Limb (tissue), 2 donors: Measurements from ENCODE around the gene ZFP57.

Experiments used
- DNase-seq, 2 donors: peaks; one replicate each; pipeline ENCODE4 v3.0.0-alpha.2; 2016; ENCODE audit errors: extremely low spot score in 2 of 2

Gene ZFP57

DNA sequence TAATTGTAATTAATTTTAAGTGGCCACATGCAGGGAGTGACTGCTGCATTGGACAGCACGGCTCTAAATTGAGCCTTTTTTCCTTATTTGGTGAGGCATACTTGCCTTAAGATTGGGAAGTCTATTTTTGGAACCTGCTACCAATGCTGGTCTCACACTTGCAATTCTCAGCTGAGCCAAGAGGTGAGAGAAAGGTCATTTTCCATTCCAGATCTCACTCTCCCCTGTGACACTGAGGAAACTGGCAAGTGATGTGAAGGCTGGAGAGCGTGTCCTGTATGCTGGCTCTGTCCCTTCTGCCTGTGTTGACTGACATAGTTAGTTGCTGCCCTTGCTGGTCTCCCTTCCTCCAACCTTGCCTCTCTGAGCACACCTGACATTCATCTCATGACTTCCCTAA lies 24.8 kb downstream of the ZFP57 start:
- no peak for DNase-seq

DNA sequence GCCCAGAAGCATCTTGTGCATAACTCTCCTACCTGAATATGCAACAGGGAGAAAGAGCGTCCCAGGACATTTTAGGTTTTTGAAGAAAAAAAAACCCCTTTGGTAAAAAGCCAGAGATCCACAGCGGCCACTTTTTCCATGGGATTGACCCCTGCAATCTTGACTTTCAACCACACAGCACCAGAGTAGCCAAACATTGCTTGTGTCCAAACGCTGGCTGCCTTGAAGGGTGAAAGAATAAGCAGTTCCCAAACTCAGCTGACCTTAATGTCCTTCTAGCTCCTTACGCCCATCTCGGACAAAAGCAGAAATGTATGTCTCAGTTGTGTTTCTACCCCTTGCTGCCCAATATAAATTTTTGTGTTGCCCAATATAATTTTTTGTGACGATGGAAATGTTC lies 25.3 kb downstream of the ZFP57 start:
- no peak for DNase-seq

DNA sequence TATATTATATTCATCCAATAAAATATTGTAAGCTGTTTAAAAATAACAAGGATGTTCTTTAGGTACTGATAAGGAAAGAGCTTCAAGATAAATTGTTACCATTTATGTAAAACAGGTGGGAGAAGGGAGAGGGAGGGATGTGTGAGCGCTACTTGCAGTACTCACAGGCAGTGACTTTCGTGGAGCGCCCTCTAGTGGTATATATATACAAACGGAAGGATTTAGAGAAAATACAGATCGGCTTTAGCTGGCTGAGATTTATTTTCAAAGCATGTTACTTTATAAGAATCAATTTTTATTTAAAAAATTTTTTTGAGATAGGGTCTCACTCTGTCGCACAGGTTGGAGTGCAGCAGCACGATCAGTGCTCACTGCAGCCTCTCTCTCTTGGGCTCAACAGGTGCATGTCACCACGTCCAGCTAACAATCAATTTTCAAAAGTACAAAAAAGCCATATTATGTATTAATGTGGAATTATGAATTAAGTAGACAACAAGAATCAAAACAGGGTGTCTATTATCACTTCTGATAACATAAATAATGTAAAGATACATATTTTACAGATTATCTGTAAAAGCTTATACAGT lies 27.4 kb downstream of the ZFP57 start:
- DNase-seq = peak in 1 of 2 donors; percentile 85

DNA sequence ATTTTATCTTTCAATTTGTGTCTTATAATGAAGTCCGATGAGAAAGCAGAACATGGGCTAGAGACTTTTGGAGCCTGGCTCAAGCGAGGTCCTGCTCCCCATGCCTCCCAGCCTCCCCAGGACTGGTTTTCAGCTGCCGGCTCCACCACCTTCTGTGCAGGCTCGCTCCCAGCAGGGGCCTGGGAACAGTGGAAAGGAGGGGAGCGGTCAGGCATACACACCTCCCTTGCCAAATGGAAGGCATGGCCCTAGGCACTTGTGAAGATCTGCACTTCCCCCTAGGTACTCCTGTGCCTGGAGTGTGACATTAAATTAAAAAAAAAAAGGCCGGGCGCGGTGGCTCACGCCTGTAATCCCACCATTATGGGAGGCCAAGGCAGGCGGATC lies 28.8 kb downstream of the ZFP57 start:
- DNase-seq = no peak

DNA sequence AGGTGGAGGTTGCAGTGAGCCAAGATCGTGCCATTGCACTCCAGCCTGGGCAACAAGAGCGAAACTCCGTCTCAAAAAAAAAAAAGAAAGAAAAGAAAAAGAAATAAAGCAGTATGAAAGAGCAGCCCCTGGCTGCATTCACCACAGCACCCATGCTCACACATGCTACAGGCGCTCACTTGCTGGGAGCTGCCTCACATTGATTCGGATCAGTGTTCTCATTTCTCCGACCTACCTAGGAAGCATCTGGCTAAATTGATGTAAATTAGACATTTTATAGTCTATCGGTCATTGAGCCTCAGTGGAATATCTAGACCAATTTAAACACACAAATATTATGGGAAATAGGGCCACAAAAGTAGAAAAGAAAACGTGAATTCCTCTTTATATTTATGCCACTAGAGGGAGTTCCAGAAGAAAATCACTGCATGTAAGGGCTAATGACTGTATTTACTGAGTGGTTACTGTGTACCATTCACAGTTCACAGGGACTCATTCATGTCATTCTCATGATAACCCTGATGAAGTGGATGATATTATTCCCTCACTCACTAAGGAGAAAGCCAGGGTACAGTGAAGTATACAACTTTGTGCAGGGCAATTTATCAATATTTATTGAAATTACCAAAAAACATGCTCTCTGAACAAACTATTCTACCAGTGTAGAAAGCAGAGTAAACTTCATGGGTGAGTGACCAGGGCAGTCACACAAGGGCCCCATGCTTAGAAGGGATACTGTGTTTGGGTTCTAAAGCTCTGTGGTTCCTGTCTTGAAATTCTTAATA lies 29.3 kb downstream of the ZFP57 start:
- DNase-seq = no peak

DNA sequence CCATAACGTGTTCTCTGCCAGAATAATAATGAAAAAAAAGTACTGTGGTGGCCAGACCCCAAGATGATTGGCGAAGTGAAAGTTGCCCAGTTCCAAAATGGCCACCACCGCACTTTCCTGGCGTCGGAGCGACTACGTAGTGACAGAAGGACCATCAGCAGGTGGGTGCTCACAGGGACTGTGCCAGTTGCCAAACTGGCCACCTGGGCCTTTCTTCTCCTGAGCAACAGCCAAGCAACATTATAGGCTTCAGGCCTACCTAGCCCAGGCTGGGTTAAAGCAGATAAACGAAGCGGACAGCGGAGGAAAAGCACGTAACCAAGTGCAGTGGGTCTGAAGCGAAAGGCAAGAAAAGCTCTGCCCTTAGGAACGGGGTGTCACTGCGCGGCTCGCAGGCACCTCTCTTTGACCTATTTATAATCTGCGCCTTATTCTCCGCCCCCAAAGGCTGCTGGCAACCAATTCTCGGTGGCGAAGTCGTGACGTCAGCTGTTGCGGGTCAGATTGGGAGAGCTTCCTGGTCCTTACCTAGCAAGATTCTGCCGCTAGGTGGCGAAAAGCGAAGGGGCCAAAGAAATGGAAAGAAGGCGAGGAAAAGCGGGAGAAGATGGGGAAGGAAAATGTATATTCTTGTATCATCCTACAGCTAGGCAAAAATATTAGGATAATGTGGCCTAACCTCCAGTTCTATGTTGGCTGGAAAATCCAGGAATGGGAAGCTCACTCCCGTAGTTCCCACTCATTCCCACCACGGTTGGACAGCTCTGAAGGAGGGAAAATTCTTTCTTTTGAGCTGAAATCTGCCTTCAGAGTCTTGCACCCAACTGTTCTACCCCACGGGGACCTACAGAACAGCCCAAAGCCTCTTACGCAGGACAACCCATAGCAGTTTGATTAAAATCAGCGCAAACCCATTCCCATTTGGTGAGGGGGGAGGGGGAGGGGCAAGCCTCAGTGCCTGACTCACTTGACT lies 31.0 kb downstream of the ZFP57 start:
- DNase-seq = peak; percentile 96 to 97

DNA sequence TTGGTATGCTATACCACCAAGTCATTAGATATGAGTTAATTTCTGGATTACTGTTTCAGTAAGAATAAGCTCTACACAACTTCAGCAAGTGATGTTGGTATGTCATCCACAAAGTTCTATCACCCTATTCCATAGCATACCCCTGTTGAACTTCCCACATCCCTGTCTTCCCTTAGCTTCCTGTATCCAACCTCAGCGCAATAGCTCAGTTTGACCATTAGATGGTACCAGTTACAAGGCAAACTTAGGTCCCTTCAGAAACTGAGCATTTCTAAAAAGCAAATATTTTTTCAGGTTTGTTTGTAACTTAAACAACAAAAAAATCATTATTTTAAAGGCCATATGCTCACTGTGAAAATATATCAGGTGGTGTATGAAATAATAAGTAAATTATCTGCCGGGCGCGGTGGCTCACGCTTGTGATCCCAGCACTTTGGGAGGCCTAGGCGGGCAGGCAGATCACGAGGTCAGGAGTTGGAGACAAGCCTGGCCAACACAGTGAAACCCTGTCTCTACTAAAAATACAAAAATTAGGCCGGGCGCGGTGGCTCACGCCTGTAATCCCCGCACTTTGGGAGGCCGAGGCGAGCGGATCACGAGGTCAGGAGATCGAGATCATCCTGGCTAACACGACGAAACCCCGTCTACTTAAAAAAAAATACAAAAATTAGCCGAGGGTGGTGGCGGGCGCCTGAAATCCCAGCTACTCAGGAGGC lies 32.9 kb downstream of the ZFP57 start:
- DNase-seq = no peak

DNA sequence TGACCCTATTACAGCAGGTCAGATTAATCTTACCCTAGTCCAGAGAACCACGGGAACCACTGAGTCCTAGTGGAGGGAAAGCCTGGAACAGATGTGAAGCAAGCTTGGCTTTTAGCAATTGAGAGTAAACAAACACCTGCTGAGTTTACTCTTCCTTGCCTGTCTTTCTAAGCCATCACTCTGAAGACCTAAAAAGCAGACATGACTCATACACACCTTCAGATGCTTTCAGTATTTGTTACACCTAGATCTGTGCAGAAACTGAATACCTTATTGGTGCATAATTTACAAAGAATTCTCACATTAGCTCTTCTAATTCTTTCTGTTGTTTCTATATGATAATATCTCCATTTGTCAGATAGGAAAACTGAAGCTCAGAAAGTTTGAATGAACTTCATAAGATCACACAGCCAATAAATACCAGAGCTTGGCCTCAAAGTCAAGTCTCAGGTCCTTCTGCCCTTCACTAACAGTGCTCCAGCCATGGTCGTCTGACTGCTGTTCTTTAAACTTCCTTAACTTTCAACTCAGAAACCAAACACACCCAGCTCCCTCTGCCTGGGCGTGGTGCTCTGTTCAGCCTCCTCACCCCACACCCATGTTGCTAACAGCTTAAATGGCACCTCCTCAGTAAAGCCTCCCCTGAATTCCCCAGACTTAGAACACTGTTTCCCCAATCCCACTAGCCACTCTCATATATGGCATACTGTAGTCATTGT lies 39.4 kb downstream of the ZFP57 start:
- DNase-seq = no peak

DNA sequence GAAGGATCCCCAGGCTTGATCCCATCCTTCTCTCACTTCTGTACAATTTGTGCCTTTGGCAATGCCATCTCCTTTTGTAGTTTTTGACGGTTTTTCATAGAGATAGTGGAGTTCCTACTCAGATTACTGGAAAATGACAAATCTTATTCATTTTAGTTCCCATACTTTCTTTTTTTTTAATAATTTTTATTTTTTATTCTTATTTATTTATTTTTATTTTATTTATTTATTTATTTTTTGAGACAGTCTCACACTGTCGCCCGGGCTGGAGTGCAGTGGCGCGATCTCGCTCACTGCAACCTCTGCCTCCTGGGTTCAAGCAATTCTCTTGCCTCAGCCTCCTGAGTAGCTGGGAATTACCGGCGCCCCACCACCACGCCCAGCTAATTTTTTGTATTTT lies 43.7 kb downstream of the ZFP57 start:
- no peak for DNase-seq

DNA sequence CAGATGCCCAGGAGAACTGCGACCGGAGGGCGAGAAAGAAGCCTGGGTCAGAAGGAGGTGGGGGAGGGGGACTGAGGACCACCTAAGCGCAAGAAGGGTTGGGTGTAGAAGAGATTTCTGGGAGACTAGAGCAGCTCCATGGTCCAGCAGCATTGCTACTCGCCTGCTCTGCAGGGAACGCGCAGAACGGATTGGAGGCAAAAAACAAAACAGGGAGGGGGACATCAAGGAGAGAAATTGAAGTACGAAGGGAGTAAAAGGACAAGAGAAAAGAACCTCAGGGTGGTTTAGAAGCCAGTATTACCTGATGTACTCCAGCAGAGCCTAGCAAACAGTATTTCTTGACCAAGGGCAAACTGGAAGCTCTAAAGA lies 47.4 kb downstream of the ZFP57 start:
- no peak for DNase-seq

DNA sequence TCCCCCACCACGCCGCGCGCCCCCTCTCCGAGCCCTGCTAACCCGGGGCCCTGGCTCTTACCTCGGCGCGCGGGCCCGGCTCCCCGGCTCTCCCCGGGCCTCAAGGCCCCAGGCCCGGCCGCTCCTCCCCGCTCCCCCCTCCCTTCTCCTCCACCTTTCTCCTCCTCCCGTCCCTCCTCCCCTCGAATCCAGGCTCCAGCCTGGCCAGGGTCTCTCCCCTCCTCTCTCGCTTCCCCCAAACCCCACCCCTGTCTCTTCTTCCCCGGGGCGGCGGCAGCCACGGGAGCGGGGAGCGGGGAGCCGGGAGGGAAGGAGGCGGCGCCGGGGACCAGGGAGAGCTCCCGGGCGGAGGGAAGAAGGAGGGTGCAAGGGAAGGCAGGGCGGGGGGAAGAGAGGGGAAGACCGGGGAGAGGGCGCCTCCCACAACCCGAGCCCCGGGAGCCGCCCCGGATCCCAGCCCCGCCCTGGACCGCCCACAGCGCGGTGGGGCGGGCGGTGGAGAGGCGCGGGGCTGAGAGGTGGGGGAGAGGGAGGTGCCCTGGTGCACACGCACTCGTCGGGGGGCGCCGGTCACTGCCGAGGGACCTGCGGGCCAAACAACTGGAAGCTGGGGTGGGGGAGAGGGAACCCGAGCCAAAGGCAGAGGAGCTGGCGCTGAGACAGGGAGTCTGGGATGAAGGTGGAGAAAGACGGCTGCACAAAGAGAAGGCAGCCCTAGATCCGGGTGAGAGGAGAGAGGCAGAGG lies 48.0 kb downstream of the ZFP57 start, which contains the start of gene GABBR1:
GABBR1 (minus strand) TSS at position 395 of the 745 bp plus-strand sequence. CDS start 798 bp downstream, outside the sequence.
- DNase-seq = peak; percentile 90 to 95

DNA sequence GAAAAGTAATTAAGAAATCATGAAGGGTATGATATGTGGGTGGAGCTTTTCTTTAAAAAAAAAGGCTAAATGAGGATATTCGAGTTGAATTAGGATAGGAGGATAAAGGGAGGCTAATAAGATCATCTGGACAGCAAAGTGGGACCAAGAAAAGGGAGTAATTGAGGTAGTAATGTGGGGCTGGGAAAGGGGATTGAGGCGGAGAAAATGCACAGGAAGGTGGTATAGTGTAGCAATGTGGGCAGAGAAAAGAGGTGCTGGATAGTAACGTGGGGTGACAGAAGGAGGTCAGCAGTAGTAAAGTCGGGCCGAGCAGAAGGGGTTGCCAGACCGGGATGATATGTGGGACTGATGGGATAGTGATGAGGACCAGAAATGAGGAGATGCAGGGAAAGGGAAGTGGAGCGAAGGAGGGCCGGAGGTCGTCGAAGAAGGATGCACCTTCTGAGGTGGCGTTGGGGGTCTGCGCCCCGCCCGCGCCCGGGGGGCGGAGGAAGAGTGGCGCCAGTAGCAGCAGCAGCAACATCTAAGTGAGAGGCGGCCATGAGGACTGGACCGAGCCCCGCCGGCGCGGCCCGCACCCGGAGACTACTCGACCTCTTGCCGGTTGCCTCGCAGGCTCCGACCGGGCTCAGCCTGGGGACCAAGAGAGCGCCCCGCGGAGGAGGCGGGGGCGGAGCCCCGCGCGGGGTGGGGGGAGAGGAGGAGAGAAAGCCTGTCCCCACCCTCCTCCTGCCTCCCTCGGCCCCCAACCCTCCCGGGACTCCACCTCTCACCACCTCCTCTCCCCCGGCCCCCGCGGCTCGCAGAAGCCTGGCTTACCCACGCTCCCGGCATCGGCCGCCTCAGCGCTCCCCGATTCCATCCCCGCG lies 48.9 kb downstream of the ZFP57 start:
- DNase-seq = peak in 1 of 2 donors; percentile 83

DNA sequence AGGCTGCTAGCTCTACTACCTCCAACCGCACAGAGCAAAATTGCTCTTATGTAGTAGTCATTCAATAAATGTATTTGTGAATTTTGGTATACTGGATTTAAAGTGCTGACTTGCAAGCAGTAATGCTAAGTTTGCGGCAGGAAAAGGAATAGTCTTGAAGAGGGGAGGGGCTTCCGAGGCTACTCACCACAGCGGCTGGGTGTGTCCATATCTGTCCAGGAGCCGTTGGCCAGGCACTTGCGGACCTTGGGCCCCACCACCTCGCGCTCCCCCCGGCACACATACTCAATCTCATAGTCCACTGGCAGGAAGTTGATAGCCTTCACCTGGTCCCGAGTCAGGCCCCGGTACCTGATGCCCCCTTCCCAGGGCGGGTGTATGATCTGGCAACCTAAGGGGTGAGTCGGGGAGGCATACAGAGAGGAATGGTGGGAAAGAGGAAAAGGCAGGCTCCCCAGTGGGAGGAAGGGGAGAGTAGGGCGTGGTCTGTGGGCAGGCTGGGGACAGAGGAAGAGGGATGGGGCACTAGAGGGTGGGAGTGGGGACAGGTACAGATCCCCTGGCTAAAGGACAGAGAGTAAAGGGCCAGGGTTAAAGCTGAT lies 49.6 kb downstream of the ZFP57 start:
- no peak for DNase-seq

DNA sequence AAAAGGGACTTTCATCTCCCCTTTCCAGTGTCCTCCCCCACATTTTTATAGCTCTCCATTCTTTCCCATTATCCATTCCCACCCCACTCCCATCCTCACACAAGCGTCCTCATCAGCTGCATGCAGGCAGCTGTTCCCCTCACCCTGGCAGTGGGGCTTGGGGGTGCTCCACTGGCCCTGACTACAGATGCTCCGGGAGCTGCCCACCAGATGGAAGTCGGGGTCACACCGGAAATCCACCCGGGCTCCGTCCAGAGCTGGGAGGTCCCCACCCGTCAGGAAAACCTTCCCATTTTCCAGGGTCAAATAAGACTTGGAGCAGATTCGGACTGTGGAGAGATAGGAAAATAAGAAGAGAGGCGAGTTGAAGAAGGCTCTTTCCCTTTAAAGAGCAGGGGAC lies 50.6 kb downstream of the ZFP57 start:
- no peak for DNase-seq

DNA sequence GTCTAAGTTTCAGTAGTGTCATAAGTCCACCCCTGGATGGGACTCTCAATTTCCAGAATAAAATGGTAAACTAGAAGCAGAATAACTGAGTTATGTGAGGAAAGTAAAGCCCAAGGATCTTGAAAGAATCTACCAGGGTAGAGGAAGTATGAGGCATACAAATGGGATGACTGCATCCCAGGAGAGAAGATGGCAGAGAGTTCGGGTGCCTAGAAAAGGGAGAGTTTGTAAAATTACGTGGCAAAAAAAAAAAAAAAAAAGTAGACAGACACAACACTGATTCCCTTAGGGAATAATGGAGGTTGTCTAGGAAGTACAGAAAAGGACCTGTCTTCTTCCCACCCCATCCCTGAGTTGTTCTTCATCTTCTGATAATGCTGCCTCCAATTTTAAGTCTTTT lies 51.4 kb downstream of the ZFP57 start:
- no peak for DNase-seq

DNA sequence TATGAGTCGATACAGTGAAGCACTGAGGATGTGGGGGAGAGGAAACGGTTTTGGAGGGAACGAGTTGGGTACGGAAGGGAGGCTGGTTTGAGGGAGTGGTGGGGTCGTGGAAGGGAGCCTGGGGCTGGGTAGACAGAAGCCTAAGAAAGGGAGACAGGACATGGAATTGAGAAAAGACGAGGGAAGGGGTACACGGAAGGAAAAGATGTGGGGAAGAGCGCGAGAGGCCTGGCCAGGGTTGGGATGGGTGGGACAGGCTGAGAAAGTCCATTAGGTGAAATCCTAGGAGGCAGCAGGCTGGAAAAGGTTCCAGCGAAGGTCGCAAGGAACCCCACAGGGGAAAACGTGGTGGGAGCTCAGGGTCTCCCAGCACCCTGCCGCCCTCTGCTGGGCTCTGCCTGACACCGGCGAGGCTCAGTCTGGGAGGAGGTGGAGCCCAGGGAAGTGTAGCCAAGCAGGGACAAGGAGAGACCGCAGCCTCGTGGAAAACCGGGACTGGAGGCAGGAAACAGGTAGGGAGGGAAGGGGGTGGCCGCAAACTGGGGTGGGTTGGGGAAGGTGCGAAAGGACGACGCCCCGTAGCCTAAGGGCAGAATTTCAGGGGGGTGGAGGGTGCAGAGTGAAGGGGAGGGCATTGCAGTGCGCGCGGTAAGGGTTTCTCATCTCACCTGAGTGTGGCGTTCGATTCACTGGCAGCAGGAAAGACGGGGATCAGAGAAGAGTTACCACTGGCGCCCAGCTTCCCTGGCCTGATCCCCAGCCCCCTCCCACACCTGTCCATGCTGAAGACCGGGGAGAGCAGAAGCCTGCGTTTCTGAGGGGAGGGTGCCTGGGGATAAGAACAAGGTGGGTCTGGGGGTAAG lies 52.3 kb downstream of the ZFP57 start:
- peak; percentile 77 to 87 for DNase-seq

DNA sequence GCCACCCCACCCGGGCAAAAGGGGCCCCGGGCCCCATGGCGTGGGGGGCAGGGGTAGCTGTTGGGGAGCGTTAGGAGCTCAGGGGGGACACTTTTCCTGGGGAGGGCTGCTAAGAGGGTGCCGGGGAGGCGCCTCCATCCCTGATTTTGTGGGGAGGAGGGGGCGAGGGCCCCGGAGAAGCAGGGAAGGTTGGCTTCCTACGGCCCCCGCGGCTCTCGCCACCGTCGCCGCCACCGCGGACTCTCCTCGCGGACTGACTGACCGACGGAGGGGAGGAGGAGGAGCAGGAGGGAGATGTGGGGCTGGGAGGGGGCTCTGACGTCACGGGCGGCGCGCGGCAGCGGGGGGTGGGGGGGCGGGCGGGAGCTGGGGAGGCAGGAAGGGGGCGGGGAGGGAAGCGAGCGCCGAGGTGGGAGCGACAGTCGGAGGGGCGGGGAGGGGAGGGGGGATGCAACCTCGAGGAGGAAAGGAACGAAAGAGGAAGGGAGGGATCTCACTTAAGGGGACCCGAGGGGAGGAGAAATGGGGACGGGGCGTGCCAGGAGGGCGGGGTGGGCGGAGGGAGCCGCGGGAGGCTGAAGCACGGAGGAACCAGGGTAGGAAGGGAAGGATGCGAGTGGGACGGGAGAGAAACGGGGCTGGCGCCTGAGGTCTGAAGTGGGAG lies 53.1 kb downstream of the ZFP57 start:
- DNase-seq = peak; percentile 85 to 89
